GM23338 (cell line): ENCODE results near the gene MCMBP. TPM values are rescaled to one million over a fixed set of nuclear protein-coding genes. Genes with fewer than 3 reads are reported as not detected.

Experiments used
- ATAC-seq: fragments of 200-7000 bp; cut with Tn5 transposase; 3 replicates; pipeline ENCODE4 v1.9.1; 2020
- DNase-seq: peaks from one replicate; pipeline ENCODE4 v3.0.0-alpha.2; 2015; ENCODE audit warnings: low spot score
- H2AFZ ChIP-seq: fragments of 200-600 bp; sonication (generic); 2 replicates; pipeline ENCODE4 v1.8.0; 2016; ENCODE audit warnings: antibody characterized with exemption, mild to moderate bottlenecking, moderate library complexity
- H3F3A ChIP-seq: fragments of 200-600 bp; sonication (generic); replicated peaks from 2 replicates; pipeline ENCODE4 v1.8.0; 2017; ENCODE audit warnings: antibody characterized with exemption, mixed run types, low read depth
- H3K27ac ChIP-seq: fragments of 200-600 bp; sonication (generic); 2 replicates; pipeline ENCODE4 v1.6.1; 2016; ENCODE audit warnings: low read depth
- H3K27me3 ChIP-seq: fragments of 200-600 bp; sonication (generic); 2 replicates; pipeline ENCODE4 v1.8.0; 2016; ENCODE audit warnings: mild to moderate bottlenecking, mixed run types, moderate library complexity; ENCODE audit not compliant: insufficient read depth
- H3K36me3 ChIP-seq: fragments of 200-600 bp; sonication (generic); 2 replicates; pipeline ENCODE4 v1.8.0; 2016; ENCODE audit warnings: mild to moderate bottlenecking; ENCODE audit not compliant: insufficient read depth
- H3K4me1 ChIP-seq: fragments of 200-600 bp; sonication (generic); 2 replicates; pipeline ENCODE4 v1.8.0; 2016; ENCODE audit warnings: mild to moderate bottlenecking, moderate library complexity; ENCODE audit not compliant: insufficient read depth
- H3K4me2 ChIP-seq: fragments of 200-600 bp; sonication (generic); 2 replicates; pipeline ENCODE4 v1.7.1; 2017; ENCODE audit warnings: mixed run types
- H3K4me3 ChIP-seq: fragments of 200-600 bp; sonication (generic); 2 replicates; pipeline ENCODE4 v1.6.1; 2016; ENCODE audit warnings: mixed run types
- H3K79me2 ChIP-seq: fragments of 200-600 bp; sonication (generic); replicated peaks from 2 replicates; pipeline ENCODE4 v1.8.0; 2017; ENCODE audit warnings: mild to moderate bottlenecking; ENCODE audit not compliant: insufficient read depth
- H3K9me2 ChIP-seq: fragments of 200-600 bp; sonication (generic); 2 replicates; pipeline ENCODE4 v1.8.0; 2017; ENCODE audit not compliant: insufficient read depth
- H4K20me1 ChIP-seq: fragments of 200-600 bp; sonication (generic); replicated peaks from 2 replicates; pipeline ENCODE4 v1.8.0; 2017; ENCODE audit warnings: mild to moderate bottlenecking; ENCODE audit not compliant: insufficient read depth
- H3K27ac Mint-ChIP-seq: 2 replicates; pipeline ENCODE4 v1.8.0; 2020; ENCODE audit warnings: inconsistent platforms, mild to moderate bottlenecking, moderate library complexity, mixed read lengths
- H3K27me3 Mint-ChIP-seq: 3 replicates; pipeline ENCODE4 v1.8.0; 2022; ENCODE audit warnings: low read depth, mild to moderate bottlenecking, moderate library complexity, mixed read lengths, inconsistent platforms; ENCODE audit not compliant: insufficient read depth, poor library complexity
- H3K36me3 Mint-ChIP-seq: 3 replicates; pipeline ENCODE4 v1.8.0; 2021; ENCODE audit warnings: low read depth, mild to moderate bottlenecking, inconsistent platforms, moderate library complexity, mixed read lengths
- H3K4me1 Mint-ChIP-seq: 3 replicates; pipeline ENCODE4 v1.8.0; 2020; ENCODE audit warnings: mild to moderate bottlenecking, inconsistent platforms, mixed read lengths
- H3K4me3 Mint-ChIP-seq: 3 replicates; pipeline ENCODE4 v1.8.0; 2021; ENCODE audit warnings: moderate library complexity, mild to moderate bottlenecking, inconsistent platforms, mixed read lengths
- H3K9me3 Mint-ChIP-seq: 3 replicates; pipeline ENCODE4 v1.8.0; 2020; ENCODE audit warnings: moderate library complexity, mild to moderate bottlenecking, inconsistent platforms, mixed read lengths
- CREB1 ChIP-seq: fragments of 250-450 bp; sonication (Bioruptor Pico); IDR thresholded peaks from 2 replicates; pipeline ENCODE4 v1.5.0; 2020; ENCODE audit warnings: low read depth, mild to moderate bottlenecking, moderate library complexity
- EZH2 ChIP-seq: fragments of 200-600 bp; sonication (generic); IDR thresholded peaks from one replicate; pipeline ENCODE4 v1.8.0; 2017; ENCODE audit warnings: antibody characterized with exemption, mild to moderate bottlenecking, low read depth; ENCODE audit not compliant: unreplicated experiment
- EZH2phosphoT487 ChIP-seq: fragments of 200-600 bp; sonication (generic); IDR thresholded peaks from one replicate; pipeline ENCODE4 v1.8.1; 2018; ENCODE audit warnings: antibody characterized with exemption; ENCODE audit not compliant: unreplicated experiment
- JUNB ChIP-seq: IDR thresholded peaks from one replicate; pipeline ENCODE4 v1.6.1; 2016; ENCODE audit warnings: antibody characterized with exemption; ENCODE audit not compliant: unreplicated experiment
- NANOG ChIP-seq: IDR thresholded peaks from 2 replicates; pipeline ENCODE4 v1.6.1; 2016; ENCODE audit warnings: antibody characterized with exemption, borderline replicate concordance
- POLR2AphosphoS5 ChIP-seq: IDR thresholded peaks from 2 replicates; pipeline ENCODE4 v1.6.1; 2016; ENCODE audit warnings: antibody characterized with exemption, low read depth
- STAT1 ChIP-seq: IDR thresholded peaks from one replicate; pipeline ENCODE4 v1.6.1; 2016; ENCODE audit warnings: antibody characterized with exemption; ENCODE audit not compliant: unreplicated experiment
- ZNF114 ChIP-seq: fragments of 250-450 bp; sonication (Bioruptor Pico); IDR thresholded peaks from 2 replicates; pipeline ENCODE4 v1.5.0; 2020; ENCODE audit warnings: mild to moderate bottlenecking, moderate library complexity
- ZNF331 ChIP-seq: fragments of 250-450 bp; sonication (Bioruptor Pico); IDR thresholded peaks from 2 replicates; pipeline ENCODE4 v1.5.0; 2020; ENCODE audit warnings: low read depth, mild to moderate bottlenecking, moderate library complexity
- ZNF462 ChIP-seq: fragments of 250-450 bp; sonication (Bioruptor Pico); IDR thresholded peaks from 2 replicates; pipeline ENCODE4 v1.5.0; 2020; ENCODE audit warnings: mild to moderate bottlenecking, moderate library complexity
- polyA plus RNA-seq: library from polyadenylated mRNA; unstranded; fragments of >200 nt; fragmentation: Nextera tagmentation; extraction: Ambion mirVana; gene quantifications from 2 replicates; pipeline ENCODE4 v1.2.1, GENCODE V29; 2016
- total RNA-seq: library from RNA; depleted of rRNA; stranded (reverse); fragments of >200 nt; shearing (Covaris generic); gene quantifications from 2 replicates; pipeline ENCODE4 v1.2.3, GENCODE V29; 2014
- TF ChIP-seq, protein P1 (sequence below), 2 experiments: fragments of 200-600 bp in 1 of 2; sonication (generic) in 1 of 2; conservative IDR thresholded peaks; 2 replicates each; pipeline versions ENCODE4 v1.5.1 to v1.6.1; 2016 to 2017; ENCODE audit warnings: antibody characterized with exemption in 2 of 2, low read depth in 2 of 2, mild to moderate bottlenecking in 2 of 2, moderate library complexity in 1 of 2
- TF ChIP-seq, protein P2 (sequence below): IDR thresholded peaks from 2 replicates; pipeline ENCODE4 v1.6.1; 2016; ENCODE audit warnings: antibody characterized with exemption

Gene MCMBP
- total and polyA plus RNA-seq, 2 experiments from 2014 or later: 30.9 to 76.6 TPM

GRCh38 chr10:119898577-119898976 lies 25.9 kb upstream of the MCMBP start:
- H3K27me3 ChIP-seq: no peaks in the 10 kb centered on the region
- no peak for ATAC-seq
- H3F3A ChIP-seq: no peaks in the 10 kb centered on the region
- Mint-ChIP-seq H3K36me3 (peaks cover 43% of the 10 kb centered on the region), H3K27me3 (no peaks in the 10 kb centered on the region), H3K4me3 (no peak overlapping the region), H3K9me3 (no peaks in the 10 kb centered on the region), H3K27ac (no peak overlapping the region), H3K4me1 (peaks cover 8% of the 10 kb centered on the region)
- DNase-seq: no peak
- H4K20me1 ChIP-seq: peaks cover 55% of the 10 kb centered on the region
- no peak overlapping the region for H3K4me3 ChIP-seq
- peaks cover 5% of the 10 kb centered on the region; the same call in 1 of the 2 replicates for H3K4me1 ChIP-seq
- no peak overlapping the region for H3K27ac ChIP-seq
- H2AFZ ChIP-seq: no peak overlapping the region
- peaks cover 97% of the 10 kb centered on the region for H3K79me2 ChIP-seq
- no peak for TF ChIP-seq ZNF331
- no peak for TF ChIP-seq EZH2
- no peak for TF ChIP-seq JUNB
- TF ChIP-seq, protein P1, sequence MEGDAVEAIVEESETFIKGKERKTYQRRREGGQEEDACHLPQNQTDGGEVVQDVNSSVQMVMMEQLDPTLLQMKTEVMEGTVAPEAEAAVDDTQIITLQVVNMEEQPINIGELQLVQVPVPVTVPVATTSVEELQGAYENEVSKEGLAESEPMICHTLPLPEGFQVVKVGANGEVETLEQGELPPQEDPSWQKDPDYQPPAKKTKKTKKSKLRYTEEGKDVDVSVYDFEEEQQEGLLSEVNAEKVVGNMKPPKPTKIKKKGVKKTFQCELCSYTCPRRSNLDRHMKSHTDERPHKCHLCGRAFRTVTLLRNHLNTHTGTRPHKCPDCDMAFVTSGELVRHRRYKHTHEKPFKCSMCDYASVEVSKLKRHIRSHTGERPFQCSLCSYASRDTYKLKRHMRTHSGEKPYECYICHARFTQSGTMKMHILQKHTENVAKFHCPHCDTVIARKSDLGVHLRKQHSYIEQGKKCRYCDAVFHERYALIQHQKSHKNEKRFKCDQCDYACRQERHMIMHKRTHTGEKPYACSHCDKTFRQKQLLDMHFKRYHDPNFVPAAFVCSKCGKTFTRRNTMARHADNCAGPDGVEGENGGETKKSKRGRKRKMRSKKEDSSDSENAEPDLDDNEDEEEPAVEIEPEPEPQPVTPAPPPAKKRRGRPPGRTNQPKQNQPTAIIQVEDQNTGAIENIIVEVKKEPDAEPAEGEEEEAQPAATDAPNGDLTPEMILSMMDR (conservative IDR thresholded peaks at IDR 0.05; ENCODE audit: low read depth in 2 of 2): no peak
- no peak for TF ChIP-seq ZNF462 (CRISPR knock-in tag)
- no peak for TF ChIP-seq CREB1
- TF ChIP-seq ZNF114 (CRISPR knock-in tag): no peak
- TF ChIP-seq NANOG: no peak
- no peak for TF ChIP-seq POLR2AphosphoS5
- TF ChIP-seq STAT1: no peak
- TF ChIP-seq EZH2phosphoT487: no peak
- TF ChIP-seq, protein P2, sequence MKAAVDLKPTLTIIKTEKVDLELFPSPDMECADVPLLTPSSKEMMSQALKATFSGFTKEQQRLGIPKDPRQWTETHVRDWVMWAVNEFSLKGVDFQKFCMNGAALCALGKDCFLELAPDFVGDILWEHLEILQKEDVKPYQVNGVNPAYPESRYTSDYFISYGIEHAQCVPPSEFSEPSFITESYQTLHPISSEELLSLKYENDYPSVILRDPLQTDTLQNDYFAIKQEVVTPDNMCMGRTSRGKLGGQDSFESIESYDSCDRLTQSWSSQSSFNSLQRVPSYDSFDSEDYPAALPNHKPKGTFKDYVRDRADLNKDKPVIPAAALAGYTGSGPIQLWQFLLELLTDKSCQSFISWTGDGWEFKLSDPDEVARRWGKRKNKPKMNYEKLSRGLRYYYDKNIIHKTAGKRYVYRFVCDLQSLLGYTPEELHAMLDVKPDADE: no peak
- no peak overlapping the region for H3K4me2 ChIP-seq
- H3K9me2 ChIP-seq: no peaks in the 10 kb centered on the region
- peaks cover 29% of the 10 kb centered on the region for H3K36me3 ChIP-seq
